T47D (cell line): ENCODE results near the gene DPM2.
A peak's percentile ranks its signal among the peaks of the same experiment; 100 is the strongest.

ENCODE experiments used
- DNase-seq, 2 experiments: peaks; one replicate each; pipeline versions ENCODE4 v3.0.0 to v3.0.0-alpha.2; 2011 to 2012; ENCODE audit warnings: low read depth in 1 of 2, low spot score in 1 of 2
- JUND ChIP-seq: IDR thresholded peaks from 2 replicates; pipeline ENCODE4 v1.6.1; 2012; ENCODE audit warnings: low read depth
- in situ Hi-C: cut with HindIII; loops from 2 replicates; pipeline ENCODE4 v1.10.0; 2016; ENCODE audit warnings: low sequenced_read_pairs, low pct_unique_long_range_greater_than_20kb

DPM2 gene

DNA sequence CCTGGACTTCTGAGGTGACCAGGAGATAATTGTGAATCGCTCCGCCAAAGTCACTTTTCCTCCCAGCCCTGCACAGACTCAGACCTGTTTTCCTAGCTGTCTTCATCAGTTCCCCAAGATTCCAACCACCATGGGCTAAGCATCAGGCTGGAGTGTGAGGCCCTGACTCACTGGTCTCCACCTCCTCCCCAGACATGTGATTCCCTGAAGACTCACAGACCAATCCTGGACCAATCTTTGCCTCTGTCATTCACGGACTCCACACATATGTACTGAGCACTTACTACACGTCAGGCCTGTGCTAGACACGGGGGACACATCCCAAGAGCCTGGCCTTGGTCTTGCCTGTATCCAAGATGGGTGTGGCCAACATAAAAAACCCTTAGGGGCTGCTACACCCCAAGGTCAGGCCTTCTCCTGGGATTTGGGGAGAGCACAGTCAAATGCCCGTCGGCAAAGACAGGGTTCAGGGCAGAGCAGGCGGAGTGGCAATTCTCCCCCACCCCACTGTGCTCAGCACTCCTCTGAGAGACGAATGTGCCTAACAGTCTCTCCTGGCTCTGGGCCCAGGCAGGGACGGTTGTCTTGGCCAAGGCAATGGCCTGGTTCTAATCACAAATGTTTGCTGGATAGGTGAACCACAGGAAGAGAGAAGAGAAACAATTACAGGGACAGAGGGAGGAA lies 31.2 kb upstream of the DPM2 start:
- peak in 1 of 2 experiments; percentile 74 for DNase-seq
- in situ Hi-C loops = no loop called here
- TF ChIP-seq JUND = no peak

GRCh38 chr9:127968042-127968441 lies 30.4 kb upstream of the DPM2 start:
- peak in 1 of 2 experiments; percentile 54 for DNase-seq
- no peak for TF ChIP-seq JUND
- in situ Hi-C loops = no loop called here

DNA sequence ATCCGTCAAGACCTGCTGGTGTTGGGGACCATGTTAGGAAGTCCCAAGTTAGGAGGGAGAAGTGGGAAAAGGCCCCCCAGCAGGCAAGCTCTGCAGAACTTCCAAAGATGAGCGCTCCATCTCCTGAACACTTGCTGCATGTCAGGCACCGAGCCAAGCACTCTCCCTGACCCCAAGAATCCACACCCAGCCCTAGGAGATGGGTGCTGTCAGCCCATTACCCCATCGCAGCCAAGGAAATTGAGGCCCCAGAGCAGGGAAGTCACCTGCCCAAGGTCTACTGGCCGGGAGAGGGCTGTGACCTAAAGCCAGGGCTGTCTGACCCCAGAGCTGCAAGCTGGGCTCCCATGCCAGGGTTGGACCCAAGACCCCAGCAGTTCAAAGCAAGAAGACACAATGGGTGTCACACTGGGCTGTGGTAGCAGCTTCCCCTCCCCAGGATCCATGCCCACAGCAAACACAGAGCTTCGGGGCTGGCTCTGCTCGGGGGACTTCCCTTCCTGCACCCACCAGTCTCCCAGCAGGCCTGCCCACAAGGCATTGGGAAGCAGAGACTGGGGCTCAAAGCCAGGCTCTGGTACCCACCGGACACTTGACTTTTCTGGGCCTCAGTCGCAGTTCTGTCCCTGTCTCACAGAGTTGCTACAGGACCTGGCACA lies 29.6 kb upstream of the DPM2 start:
- no peak for DNase-seq
- in situ Hi-C loops = no loop called here
- TF ChIP-seq JUND = no peak

GRCh38 chr9:127966416-127967150 lies 28.9 kb upstream of the DPM2 start:
- TF ChIP-seq JUND = no peak
- DNase-seq = peak in 1 of 2 experiments; percentile 80
- in situ Hi-C loops = no loop called here

- DNase-seq = no peak
- in situ Hi-C loops = no loop called here
- TF ChIP-seq JUND = no peak
These were observed 28.3 kb upstream of the DPM2 start for GRCh38 chr9:127965953-127966352.

DNA sequence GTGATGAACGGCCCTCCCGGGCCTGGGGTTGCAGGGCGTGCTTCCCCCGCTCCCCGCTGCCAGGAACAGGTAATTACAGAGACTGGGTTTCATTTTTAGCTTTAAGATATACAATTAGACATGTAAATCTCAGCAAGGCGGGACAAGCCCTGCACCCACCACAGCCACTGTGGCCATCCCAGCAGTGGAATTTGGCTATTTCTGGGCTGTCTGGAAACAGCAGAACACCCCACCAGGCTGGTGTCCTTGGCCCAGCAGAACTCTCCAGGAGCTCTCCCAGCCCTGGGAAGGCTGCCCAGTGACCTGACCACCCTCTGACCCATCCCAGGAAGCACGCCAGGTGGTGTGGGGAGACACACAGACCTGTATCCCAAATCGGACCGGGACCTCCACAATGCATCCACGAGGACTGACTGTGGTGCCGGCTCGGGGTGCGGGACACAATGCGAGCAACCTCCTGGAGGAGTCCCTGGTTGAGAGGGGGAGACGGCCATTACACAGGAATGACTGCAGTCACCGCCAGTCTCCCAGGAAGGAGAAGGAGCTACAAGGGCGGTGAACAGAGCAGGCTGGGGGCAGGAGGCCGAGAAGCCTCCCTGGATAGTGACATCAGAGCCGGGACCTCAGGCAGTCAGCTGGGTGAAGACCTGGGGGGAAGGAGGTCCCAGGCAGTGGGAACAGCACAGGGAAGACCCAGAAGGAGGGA lies 25.9 kb upstream of the DPM2 start:
- in situ Hi-C loops = no loop called here
- TF ChIP-seq JUND = no peak
- no peak for DNase-seq

DNA sequence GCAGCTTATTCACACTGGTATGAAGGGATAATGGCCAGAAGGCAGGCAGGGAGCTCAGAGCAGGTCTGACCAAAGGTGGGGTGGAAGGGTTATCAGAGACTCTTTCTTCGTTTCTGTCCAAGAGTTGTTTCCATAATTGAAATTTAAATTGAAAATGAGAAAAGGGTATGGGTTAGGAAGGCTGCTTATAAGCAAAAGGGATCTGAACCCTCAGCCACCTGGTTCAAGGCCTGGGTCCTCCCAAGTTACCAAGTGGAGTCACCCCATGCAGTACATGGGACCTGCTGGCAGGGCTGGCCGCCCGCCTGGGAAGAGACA lies 25.3 kb upstream of the DPM2 start:
- TF ChIP-seq JUND = no peak
- DNase-seq = no peak
- in situ Hi-C loops = no loop called here

- TF ChIP-seq JUND = no peak
- in situ Hi-C loops = no loop called here
- no peak for DNase-seq
These were observed 24.6 kb upstream of the DPM2 start for GRCh38 chr9:127962278-127962677.

GRCh38 chr9:127961613-127962155 lies 24.0 kb upstream of the DPM2 start:
- no peak for DNase-seq
- in situ Hi-C loops = no loop called here
- no peak for TF ChIP-seq JUND

- in situ Hi-C loops = no loop called here
- no peak for DNase-seq
- TF ChIP-seq JUND = no peak
These were observed 23.5 kb upstream of the DPM2 start for GRCh38 chr9:127961155-127961490.

- DNase-seq = peak in 1 of 2 experiments; percentile 76
- in situ Hi-C loops = no loop called here
These were observed 22.9 kb upstream of the DPM2 start for GRCh38 chr9:127960410-127961154.

DNA sequence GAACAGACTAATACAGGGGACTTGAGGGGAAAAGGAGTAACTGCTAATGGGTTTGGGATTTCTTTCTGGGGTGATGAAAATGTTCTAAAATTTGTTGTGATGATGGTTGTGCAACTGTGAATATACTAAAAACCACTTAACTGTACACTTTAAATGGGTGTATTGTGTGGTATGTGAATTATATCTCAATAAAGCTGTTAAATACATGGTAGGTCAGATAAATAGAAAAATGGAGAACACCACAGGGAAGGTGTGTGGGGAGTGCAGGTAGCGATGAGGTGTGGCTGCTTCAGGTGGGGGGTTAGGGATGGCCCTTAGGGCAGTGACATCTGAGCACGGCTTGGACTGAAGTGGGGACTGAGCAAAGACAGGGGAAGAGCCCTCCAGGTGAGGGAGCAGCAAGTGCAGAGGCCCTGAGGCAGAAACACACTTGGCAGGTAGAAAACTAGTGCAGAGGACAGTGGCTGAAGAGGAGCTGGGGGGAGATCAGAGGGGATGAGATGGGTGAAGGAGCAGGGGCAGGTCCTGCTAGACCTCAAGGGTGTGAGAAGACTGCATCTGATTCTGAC lies 22.3 kb upstream of the DPM2 start:
- DNase-seq = no peak
- TF ChIP-seq JUND = no peak
- in situ Hi-C loops = no loop called here

More at GRCh38 chr9:127960410-127961154, 22.9 kb upstream of the DPM2 start:
- no peak for TF ChIP-seq JUND
